ENCODE results near the gene GLCE.

DNA sequence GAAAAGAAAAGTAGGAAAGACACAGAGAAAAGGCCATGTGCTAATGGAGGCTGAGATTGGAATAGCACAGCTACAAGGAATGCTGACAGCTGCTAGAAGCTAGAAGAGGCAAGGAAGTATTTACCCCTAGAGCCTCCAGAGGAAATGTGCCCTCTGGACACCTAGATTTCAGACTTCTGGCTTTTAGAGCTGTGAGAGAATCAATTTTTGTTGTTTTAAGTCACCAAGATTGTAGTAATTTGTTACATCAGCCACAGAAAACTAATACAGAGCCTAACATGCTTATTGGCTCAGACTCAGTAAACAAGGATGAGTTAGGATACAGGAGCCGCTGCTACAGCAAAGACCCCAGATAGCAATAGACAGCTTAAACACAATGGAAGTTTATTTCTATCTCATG is 33.1 kb upstream of the GLCE start:
- TF ChIP-seq EZH2 (IDR thresholded peaks at IDR 0.05; ENCODE audit: insufficient read depth, poor library complexity, severe bottlenecking) = no peak
- no peak for TF ChIP-seq EZH2phosphoT487 (IDR thresholded peaks at IDR 0.05; ENCODE audit: insufficient read depth, low read depth)

All from GM23248 (cell line).